Measurements from ENCODE around the gene RBM38.

RBM38 gene

GRCh38 chr20:57435105-57435497 lies 43.9 kb downstream of the RBM38 start:
- Mint-ChIP-seq H3K4me1 (peaks cover 54% of the 10 kb centered on the region), H3K9me3 (no peaks in the 10 kb centered on the region), H3K36me3 (ENCODE audit: insufficient read depth) (peaks cover 4% of the 10 kb centered on the region), H3K27me3 (no peaks in the 10 kb centered on the region), H3K27ac (ENCODE audit: low read depth) (no peak overlapping the region), H3K4me3 (peak overlapping the region; percentile 42)
- no peak for ATAC-seq (replicated peaks; ENCODE audit: extremely low read depth, poor library complexity, severe bottlenecking)
- DNase-seq (ENCODE audit: low spot score in 2 of 2): no peak

- no peak overlapping the region for H3K27ac Mint-ChIP-seq (ENCODE audit: low read depth)
- ATAC-seq (replicated peaks; ENCODE audit: extremely low read depth, poor library complexity, severe bottlenecking): no peak
These were observed 44.5 kb downstream of the RBM38 start for GRCh38 chr20:57435498-57436222.

GRCh38 chr20:57436223-57436545 lies 45.0 kb downstream of the RBM38 start:
- DNase-seq (ENCODE audit: low spot score in 2 of 2) (no peak), ATAC-seq (replicated peaks; ENCODE audit: extremely low read depth, poor library complexity, severe bottlenecking) (no peak)
- Mint-ChIP-seq H3K9me3 (no peaks in the 10 kb centered on the region), H3K36me3 (ENCODE audit: insufficient read depth) (peaks cover 4% of the 10 kb centered on the region), H3K4me1 (peaks cover 52% of the 10 kb centered on the region), H3K27me3 (no peaks in the 10 kb centered on the region), H3K4me3 (no peak overlapping the region), H3K27ac (ENCODE audit: low read depth) (no peak overlapping the region)

More at GRCh38 chr20:57435498-57436222, 44.5 kb downstream of the RBM38 start:
- Mint-ChIP-seq H3K4me3 (peak overlapping the region; percentile 42), H3K36me3 (ENCODE audit: insufficient read depth) (peaks cover 4% of the 10 kb centered on the region), H3K9me3 (no peaks in the 10 kb centered on the region), H3K4me1 (peaks cover 57% of the 10 kb centered on the region), H3K27me3 (no peaks in the 10 kb centered on the region)
- DNase-seq (ENCODE audit: low spot score in 2 of 2): no peak

- ATAC-seq (replicated peaks; ENCODE audit: extremely low read depth, poor library complexity, severe bottlenecking) (no peak), DNase-seq (ENCODE audit: low spot score in 2 of 2) (no peak)
- H3K4me1 Mint-ChIP-seq: peaks cover 42% of the 10 kb centered on the region
- peaks cover 4% of the 10 kb centered on the region for H3K36me3 Mint-ChIP-seq (ENCODE audit: insufficient read depth)
- H3K4me3 Mint-ChIP-seq: no peak overlapping the region
- H3K27me3 Mint-ChIP-seq: no peaks in the 10 kb centered on the region
- H3K27ac Mint-ChIP-seq (ENCODE audit: low read depth): no peak overlapping the region
- H3K9me3 Mint-ChIP-seq: no peaks in the 10 kb centered on the region
These were observed 46.1 kb downstream of the RBM38 start for GRCh38 chr20:57437267-57437666.

GRCh38 chr20:57437672-57438330 lies 46.6 kb downstream of the RBM38 start:
- H3K27me3 Mint-ChIP-seq: no peaks in the 10 kb centered on the region
- H3K4me1 Mint-ChIP-seq: peaks cover 36% of the 10 kb centered on the region
- no peak for ATAC-seq (replicated peaks; ENCODE audit: extremely low read depth, poor library complexity, severe bottlenecking)
- no peak overlapping the region for H3K27ac Mint-ChIP-seq (ENCODE audit: low read depth)
- H3K9me3 Mint-ChIP-seq: no peaks in the 10 kb centered on the region
- H3K4me3 Mint-ChIP-seq: no peak overlapping the region
- no peak for DNase-seq (ENCODE audit: low spot score in 2 of 2)
- H3K36me3 Mint-ChIP-seq (ENCODE audit: insufficient read depth): peaks cover 4% of the 10 kb centered on the region

- peaks cover 3% of the 10 kb centered on the region for H3K36me3 Mint-ChIP-seq (ENCODE audit: insufficient read depth)
- H3K27ac Mint-ChIP-seq (ENCODE audit: low read depth): no peak overlapping the region
- H3K4me1 Mint-ChIP-seq: peaks cover 29% of the 10 kb centered on the region
- H3K27me3 Mint-ChIP-seq: no peaks in the 10 kb centered on the region
- no peak for DNase-seq (ENCODE audit: low spot score in 2 of 2)
- H3K9me3 Mint-ChIP-seq: no peaks in the 10 kb centered on the region
- no peak overlapping the region for H3K4me3 Mint-ChIP-seq
- ATAC-seq (replicated peaks; ENCODE audit: extremely low read depth, poor library complexity, severe bottlenecking): no peak
These were observed 47.4 kb downstream of the RBM38 start for GRCh38 chr20:57438552-57438951.

GRCh38 chr20:57439432-57439831 lies 48.2 kb downstream of the RBM38 start:
- DNase-seq (ENCODE audit: low spot score in 2 of 2) (no peak), ATAC-seq (replicated peaks; ENCODE audit: extremely low read depth, poor library complexity, severe bottlenecking) (no peak)
- H3K36me3 Mint-ChIP-seq (ENCODE audit: insufficient read depth): no peaks in the 10 kb centered on the region
- H3K27ac Mint-ChIP-seq (ENCODE audit: low read depth): no peak overlapping the region
- peaks cover 20% of the 10 kb centered on the region for H3K4me1 Mint-ChIP-seq
- no peaks in the 10 kb centered on the region for H3K9me3 Mint-ChIP-seq
- H3K4me3 Mint-ChIP-seq: no peak overlapping the region
- H3K27me3 Mint-ChIP-seq: no peaks in the 10 kb centered on the region

DNA sequence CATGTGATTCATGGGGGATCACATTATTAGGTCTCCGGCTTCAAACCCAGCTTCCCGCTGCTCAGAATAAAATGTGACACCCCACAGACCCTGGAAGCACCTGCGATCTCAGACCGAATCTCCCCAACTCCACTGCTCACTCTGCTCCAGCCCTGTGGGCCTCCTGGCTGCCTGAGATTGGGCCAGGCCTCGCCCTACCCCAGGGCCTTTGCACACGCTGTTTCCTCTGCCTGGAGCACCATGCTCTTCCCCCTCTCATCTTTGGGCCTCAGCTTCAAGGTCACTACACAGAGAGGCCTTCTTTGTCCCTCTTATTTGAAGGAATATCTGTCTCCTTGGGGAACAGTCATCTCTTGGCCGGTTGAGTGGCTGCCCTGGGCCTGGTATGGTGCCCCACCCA lies 48.8 kb downstream of the RBM38 start:
- DNase-seq (ENCODE audit: low spot score in 2 of 2): no peak
- Mint-ChIP-seq H3K27me3 (no peaks in the 10 kb centered on the region), H3K4me3 (no peak overlapping the region), H3K27ac (ENCODE audit: low read depth) (peak overlapping the region; percentile 4), H3K9me3 (no peaks in the 10 kb centered on the region), H3K36me3 (ENCODE audit: insufficient read depth) (no peaks in the 10 kb centered on the region), H3K4me1 (peaks cover 14% of the 10 kb centered on the region)
- ATAC-seq (replicated peaks; ENCODE audit: extremely low read depth, poor library complexity, severe bottlenecking): no peak

- no peak overlapping the region for H3K27ac Mint-ChIP-seq (ENCODE audit: low read depth)
- H3K4me1 Mint-ChIP-seq: peaks cover 7% of the 10 kb centered on the region
- no peak overlapping the region for H3K4me3 Mint-ChIP-seq
- no peaks in the 10 kb centered on the region for H3K27me3 Mint-ChIP-seq
- no peaks in the 10 kb centered on the region for H3K36me3 Mint-ChIP-seq (ENCODE audit: insufficient read depth)
- no peak for ATAC-seq (replicated peaks; ENCODE audit: extremely low read depth, poor library complexity, severe bottlenecking)
- DNase-seq (ENCODE audit: low spot score in 2 of 2): no peak
- H3K9me3 Mint-ChIP-seq: no peaks in the 10 kb centered on the region
These were observed 49.7 kb downstream of the RBM38 start for GRCh38 chr20:57440678-57441509.

GRCh38 chr20:57441510-57442154 lies 50.4 kb downstream of the RBM38 start:
- no peaks in the 10 kb centered on the region for H3K36me3 Mint-ChIP-seq (ENCODE audit: insufficient read depth)
- H3K9me3 Mint-ChIP-seq: no peaks in the 10 kb centered on the region
- DNase-seq (ENCODE audit: low spot score in 2 of 2): no peak
- no peak for ATAC-seq (replicated peaks; ENCODE audit: extremely low read depth, poor library complexity, severe bottlenecking)
- peaks cover 7% of the 10 kb centered on the region for H3K4me1 Mint-ChIP-seq
- no peak overlapping the region for H3K4me3 Mint-ChIP-seq
- H3K27me3 Mint-ChIP-seq: no peaks in the 10 kb centered on the region
- no peak overlapping the region for H3K27ac Mint-ChIP-seq (ENCODE audit: low read depth)

DNA sequence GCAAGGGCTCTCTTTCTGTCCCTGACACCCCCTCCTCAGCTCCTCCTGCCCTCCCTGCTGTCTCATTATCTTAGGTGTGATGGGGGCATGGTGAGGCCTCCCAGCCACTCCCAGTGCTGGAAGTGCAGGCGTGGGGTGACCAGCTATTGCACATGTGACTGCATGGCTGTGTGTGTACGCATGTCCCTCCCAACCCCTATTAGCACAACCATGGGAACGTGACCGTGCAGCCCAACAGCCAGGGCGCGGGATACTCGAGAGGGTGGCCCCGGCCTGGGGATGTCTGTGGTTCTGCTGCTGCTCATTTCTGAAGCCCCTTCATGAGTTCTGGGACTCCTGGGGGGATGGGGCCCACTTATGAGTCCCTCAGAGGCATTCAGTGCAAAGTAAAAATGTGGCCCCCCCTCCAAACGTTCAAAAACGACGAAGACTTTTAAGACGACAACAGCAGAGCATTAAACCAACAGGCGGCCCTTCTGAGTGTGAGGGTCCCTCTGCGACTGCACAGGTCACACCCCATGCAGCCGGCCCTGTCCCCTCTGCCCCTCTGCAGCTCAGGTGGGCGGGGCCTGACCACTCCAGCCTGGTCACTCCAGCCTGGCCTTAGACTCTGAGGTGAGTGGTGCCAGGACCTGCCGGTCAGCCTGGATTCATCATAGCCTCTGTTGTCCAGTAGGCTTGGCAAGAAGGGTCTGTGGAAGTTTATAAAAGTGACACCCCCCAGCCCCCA lies 51.1 kb downstream of the RBM38 start:
- Mint-ChIP-seq H3K27me3 (no peaks in the 10 kb centered on the region), H3K9me3 (no peaks in the 10 kb centered on the region), H3K36me3 (ENCODE audit: insufficient read depth) (no peaks in the 10 kb centered on the region), H3K4me3 (no peak overlapping the region), H3K4me1 (peaks cover 7% of the 10 kb centered on the region), H3K27ac (ENCODE audit: low read depth) (no peak overlapping the region)
- ATAC-seq (replicated peaks; ENCODE audit: extremely low read depth, poor library complexity, severe bottlenecking) (no peak), DNase-seq (ENCODE audit: low spot score in 2 of 2) (no peak)

GRCh38 chr20:57442888-57443239 lies 51.7 kb downstream of the RBM38 start:
- ATAC-seq (replicated peaks; ENCODE audit: extremely low read depth, poor library complexity, severe bottlenecking) (no peak), DNase-seq (ENCODE audit: low spot score in 2 of 2) (no peak)
- Mint-ChIP-seq H3K4me3 (no peak overlapping the region), H3K9me3 (no peaks in the 10 kb centered on the region), H3K4me1 (peaks cover 7% of the 10 kb centered on the region), H3K36me3 (ENCODE audit: insufficient read depth) (no peaks in the 10 kb centered on the region), H3K27me3 (no peaks in the 10 kb centered on the region), H3K27ac (ENCODE audit: low read depth) (no peak overlapping the region)

Data from central memory CD8-positive, alpha-beta T cell (primary cell).